ENCODE data around the gene ROCK2. TPM values are rescaled to one million over a fixed set of nuclear protein-coding genes. Genes with fewer than 3 reads are reported as not detected.
A peak's percentile ranks its signal among the peaks of the same experiment; 100 is the strongest.

The ROCK2 gene
- polyA plus RNA-seq, 2 of the 4 experiments (the other 2 are of a cell fraction) = 34.0 to 38.7 TPM

DNA sequence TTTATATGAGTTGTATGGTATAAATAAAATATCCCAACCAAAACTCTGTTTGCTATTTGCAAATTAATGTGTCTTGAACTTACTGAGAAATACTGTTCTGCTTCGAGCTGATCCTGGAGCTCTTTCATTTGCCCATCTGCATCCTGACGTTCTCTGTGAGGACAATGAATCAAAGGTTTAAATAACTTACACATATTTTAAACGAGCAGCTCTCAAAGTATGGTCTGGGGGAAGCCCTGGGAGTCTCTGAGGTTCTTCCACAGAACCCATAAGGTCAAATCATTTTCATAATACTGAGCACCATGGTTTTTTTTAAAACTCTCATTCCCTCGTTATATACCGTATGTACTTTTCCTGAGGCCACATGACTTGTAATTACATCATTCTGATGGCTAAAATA is 142.5 kb downstream of the ROCK2 start:
- Histone ChIP-seq H3K4me2 (no peak overlapping the region), H3K9me3 (no peaks in the 10 kb centered on the region), H3K4me3 (no peak overlapping the region), H3K4me1 (peaks cover 28% of the 10 kb centered on the region), H3K27ac (no peak overlapping the region; a peak in 1 of 6 replicates)
- TF ChIP-seq FOSL2 (IDR thresholded peaks at IDR 0.05) (no peak), FOSL2 (CRISPR knock-in tag; IDR thresholded peaks at IDR 0.05) (no peak), ATOH8 (CRISPR knock-in tag; IDR thresholded peaks at IDR 0.05; ENCODE audit: low read depth) (no peak), JUNB (IDR thresholded peaks at IDR 0.05) (no peak), HES2 (IDR thresholded peaks at IDR 0.05) (no peak), RNF2 (IDR thresholded peaks at IDR 0.05; ENCODE audit: borderline replicate concordance, low read depth) (no peak), CEBPB (IDR thresholded peaks at IDR 0.05) (no peak), NPAS2 (CRISPR knock-in tag; IDR thresholded peaks at IDR 0.05; ENCODE audit: borderline replicate concordance) (no peak), BHLHE40 (IDR thresholded peaks at IDR 0.05; ENCODE audit: low read depth, low read length) (no peak), POLR2A (IDR thresholded peaks at IDR 0.05; ENCODE audit: low read length) (no peak), MAZ (IDR thresholded peaks at IDR 0.05; ENCODE audit: borderline replicate concordance, low read depth, low read length) (no peak), NR3C1 (IDR thresholded peaks at IDR 0.05) (no peak), TP53 (CRISPR knock-in tag; IDR thresholded peaks at IDR 0.05) (no peak)
- TF ChIP-seq, protein P1, sequence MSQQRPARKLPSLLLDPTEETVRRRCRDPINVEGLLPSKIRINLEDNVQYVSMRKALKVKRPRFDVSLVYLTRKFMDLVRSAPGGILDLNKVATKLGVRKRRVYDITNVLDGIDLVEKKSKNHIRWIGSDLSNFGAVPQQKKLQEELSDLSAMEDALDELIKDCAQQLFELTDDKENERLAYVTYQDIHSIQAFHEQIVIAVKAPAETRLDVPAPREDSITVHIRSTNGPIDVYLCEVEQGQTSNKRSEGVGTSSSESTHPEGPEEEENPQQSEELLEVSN (IDR thresholded peaks at IDR 0.05; ENCODE audit: borderline replicate concordance, low read depth) = no peak
- DNase-seq (ENCODE audit: low read depth in 1 of 2, low spot score in 1 of 2) (no peak), ATAC-seq (no peak), FAIRE-seq (peak; percentile 68)
- CTCF ChIA-PET = interaction anchor here (0.8 to 1.6 kb wide), 2 partner anchors 69 to 245 kb away, joined by 4 to 7 read pairs; a partner anchor contains a TSS
- POLR2A ChIA-PET = interaction anchor here (1.9 kb wide), 1 partner anchor 47 kb away, joined by 9 read pairs; the partner anchor contains the start of gene SLC66A3
- WGBS (ENCODE audit: missing lambda C conversion rate) = 90% methylated on average over 5 of the region's 5 CpGs

DNA sequence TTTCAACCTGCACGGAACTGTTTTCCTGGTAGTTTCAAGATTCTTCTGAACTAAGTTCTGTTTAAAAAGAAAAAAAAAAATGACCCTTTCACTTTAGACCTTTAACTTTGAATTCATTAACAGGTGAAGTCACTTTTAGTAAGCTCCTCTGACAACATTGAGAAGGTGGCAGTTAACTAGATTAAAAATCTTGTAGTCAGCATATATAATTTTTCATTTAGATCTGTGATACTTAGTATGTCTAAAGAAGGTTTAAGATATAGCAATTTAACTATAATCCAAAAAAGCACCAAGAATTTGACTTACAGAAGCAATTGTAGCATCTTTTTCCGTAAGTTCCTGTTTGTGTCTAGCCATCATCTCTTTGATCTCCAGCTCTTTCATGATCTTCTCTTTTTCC is 143.8 kb downstream of the ROCK2 start:
- no peak overlapping the region for H3K27ac ChIP-seq
- no peak for TF ChIP-seq NPAS2 (CRISPR knock-in tag; IDR thresholded peaks at IDR 0.05; ENCODE audit: borderline replicate concordance)
- peak; percentile 60 for TF ChIP-seq MAFK (IDR thresholded peaks at IDR 0.05; ENCODE audit: partially characterized antibody)
- ChIA-PET CTCF (interaction anchor here (0.9 to 1.9 kb wide), 3 partner anchors 76 to 246 kb away, joined by 3 to 4 read pairs (median 4); no protein-coding TSS in a partner anchor), POLR2A (interaction anchor here (1.9 kb wide), 1 partner anchor 46 kb away, joined by 9 read pairs; the partner anchor contains the start of gene SLC66A3)
- H3K4me1 ChIP-seq = peaks cover 28% of the 10 kb centered on the region
- no peak for ATAC-seq
- no peak overlapping the region for H3K4me3 ChIP-seq
- WGBS (ENCODE audit: missing lambda C conversion rate) = 92% methylated on average over 2 of the region's 2 CpGs
- H3K4me2 ChIP-seq = no peak overlapping the region
- DNase-seq (ENCODE audit: low read depth in 1 of 2, low spot score in 1 of 2) = no peak
- H3K9me3 ChIP-seq = no peaks in the 10 kb centered on the region
- FAIRE-seq = no peak

- WGBS (ENCODE audit: missing lambda C conversion rate) = 98% methylated on average over 3 of the region's 3 CpGs
- Histone ChIP-seq H3K4me1 (no peaks in the 10 kb centered on the region), H3K27ac (no peak overlapping the region), H3K4me3 (no peak overlapping the region), H3K9me3 (no peaks in the 10 kb centered on the region), H3K4me2 (no peak overlapping the region)
- FAIRE-seq = peak; percentile 72
- ChIA-PET POLR2A (no interaction called here), CTCF (interaction anchor here (0.9 to 1.4 kb wide), 3 partner anchors 11 to 64 kb away, joined by 3 to 4 read pairs (median 3); no protein-coding TSS in a partner anchor)
- ATAC-seq = no peak
- no peak for DNase-seq (ENCODE audit: low read depth in 1 of 2, low spot score in 1 of 2)
- TF ChIP-seq FOSB (CRISPR knock-in tag; IDR thresholded peaks at IDR 0.05) (no peak), FOSL2 (IDR thresholded peaks at IDR 0.05) (no peak), FOSL2 (CRISPR knock-in tag; IDR thresholded peaks at IDR 0.05) (no peak), HEYL (CRISPR knock-in tag; IDR thresholded peaks at IDR 0.05) (no peak), HMGXB4 (CRISPR knock-in tag; IDR thresholded peaks at IDR 0.05; ENCODE audit: borderline replicate concordance) (no peak), MYC (IDR thresholded peaks at IDR 0.05; ENCODE audit: borderline replicate concordance, low read length) (no peak), RFX5 (IDR thresholded peaks at IDR 0.05) (no peak), TP53 (CRISPR knock-in tag; IDR thresholded peaks at IDR 0.05) (no peak), CHD2 (IDR thresholded peaks at IDR 0.05; ENCODE audit: low read length, partially characterized antibody) (no peak), HOXB5 (CRISPR knock-in tag; IDR thresholded peaks at IDR 0.05) (no peak), RAD21 (conservative IDR thresholded peaks at IDR 0.05 in 1 of 2, IDR thresholded peaks at IDR 0.05 in 1 of 2) (no peak), ESRRA (IDR thresholded peaks at IDR 0.05; ENCODE audit: borderline replicate concordance, low read length) (no peak), KDM1A (IDR thresholded peaks at IDR 0.05; ENCODE audit: low read depth) (no peak), SREBF2 (IDR thresholded peaks at IDR 0.05) (no peak), KDM5A (IDR thresholded peaks at IDR 0.05) (no peak), CBX8 (IDR thresholded peaks at IDR 0.05) (no peak), ZC3H11A (IDR thresholded peaks at IDR 0.05) (no peak), HES2 (IDR thresholded peaks at IDR 0.05) (no peak)
- TF ChIP-seq, protein P2, sequence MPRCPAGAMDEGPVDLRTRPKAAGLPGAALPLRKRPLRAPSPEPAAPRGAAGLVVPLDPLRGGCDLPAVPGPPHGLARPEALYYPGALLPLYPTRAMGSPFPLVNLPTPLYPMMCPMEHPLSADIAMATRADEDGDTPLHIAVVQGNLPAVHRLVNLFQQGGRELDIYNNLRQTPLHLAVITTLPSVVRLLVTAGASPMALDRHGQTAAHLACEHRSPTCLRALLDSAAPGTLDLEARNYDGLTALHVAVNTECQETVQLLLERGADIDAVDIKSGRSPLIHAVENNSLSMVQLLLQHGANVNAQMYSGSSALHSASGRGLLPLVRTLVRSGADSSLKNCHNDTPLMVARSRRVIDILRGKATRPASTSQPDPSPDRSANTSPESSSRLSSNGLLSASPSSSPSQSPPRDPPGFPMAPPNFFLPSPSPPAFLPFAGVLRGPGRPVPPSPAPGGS (IDR thresholded peaks at IDR 0.05) = no peak
- TF ChIP-seq, protein P3, sequence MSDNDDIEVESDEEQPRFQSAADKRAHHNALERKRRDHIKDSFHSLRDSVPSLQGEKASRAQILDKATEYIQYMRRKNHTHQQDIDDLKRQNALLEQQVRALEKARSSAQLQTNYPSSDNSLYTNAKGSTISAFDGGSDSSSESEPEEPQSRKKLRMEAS (IDR thresholded peaks at IDR 0.05) = no peak
Measured at GRCh38 chr2:11196246-11196645, 148.2 kb downstream of the ROCK2 start.
